ENCODE measurements around the gene PGBD5.

PGBD5 gene

GRCh38 chr1:230370109-230370508, 56.0 kb downstream of the PGBD5 start:
- no peak overlapping the region for H3K27ac ChIP-seq (ENCODE audit: low read depth, low read length)
- no peaks in the 10 kb centered on the region for H3K36me3 ChIP-seq (ENCODE audit: control insufficient read depth in 5 of 5, insufficient read depth in 5 of 5, low read length in 5 of 5)
- H3K27me3 ChIP-seq (ENCODE audit: control insufficient read depth in 5 of 5, insufficient read depth in 4 of 5, low read length in 5 of 5) = peaks cover 0 to 6% (median 0%) of the 10 kb centered on the region in 5 donors
- no peak overlapping the region for H3K9ac ChIP-seq (ENCODE audit: low read length in 5 of 5)
- H3K4me3 ChIP-seq (ENCODE audit: low read depth in 1 of 5, low read length in 5 of 5) = no peak overlapping the region
- H3K4me1 ChIP-seq (ENCODE audit: control insufficient read depth in 5 of 5, insufficient read depth in 5 of 5, low read length in 5 of 5) = peaks cover 0 to 14% (median 5%) of the 10 kb centered on the region in 5 donors
- peaks cover 0 to 3% (median 0%) of the 10 kb centered on the region in 5 donors for H3K9me3 ChIP-seq (ENCODE audit: control insufficient read depth in 5 of 5, low read length in 5 of 5)

DNA sequence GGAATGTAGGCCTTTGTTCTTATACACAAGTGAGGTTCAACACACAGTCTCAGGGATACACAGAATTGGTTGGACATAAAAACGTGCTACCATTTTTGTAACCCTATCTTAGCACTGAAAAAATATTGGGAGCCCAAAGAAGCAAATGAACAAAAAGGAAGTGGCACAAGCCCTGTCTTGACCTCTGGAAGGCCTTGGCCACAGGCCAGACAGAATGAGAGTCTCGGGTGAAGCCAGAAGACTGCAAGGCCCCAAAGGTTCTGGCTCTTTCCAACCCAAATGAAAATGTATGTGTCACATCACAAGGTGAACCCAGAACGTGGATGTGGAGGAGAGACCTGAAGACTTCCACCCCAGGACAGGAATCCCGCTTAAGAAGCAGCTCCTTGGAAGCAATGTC, 57.3 kb downstream of the PGBD5 start:
- Histone ChIP-seq H3K9me3 (ENCODE audit: control insufficient read depth in 5 of 5, low read length in 5 of 5) (peaks cover 0 to 3% (median 0%) of the 10 kb centered on the region in 5 donors), H3K4me1 (ENCODE audit: control insufficient read depth in 5 of 5, insufficient read depth in 5 of 5, low read length in 5 of 5) (peaks cover 0 to 14% (median 5%) of the 10 kb centered on the region in 5 donors), H3K27ac (ENCODE audit: low read depth, low read length) (no peak overlapping the region), H3K9ac (ENCODE audit: low read length in 5 of 5) (no peak overlapping the region), H3K36me3 (ENCODE audit: control insufficient read depth in 5 of 5, insufficient read depth in 5 of 5, low read length in 5 of 5) (no peaks in the 10 kb centered on the region), H3K27me3 (ENCODE audit: control insufficient read depth in 5 of 5, insufficient read depth in 4 of 5, low read length in 5 of 5) (peaks cover 0 to 6% (median 0%) of the 10 kb centered on the region in 5 donors), H3K4me3 (ENCODE audit: low read depth in 1 of 5, low read length in 5 of 5) (no peak overlapping the region)

DNA sequence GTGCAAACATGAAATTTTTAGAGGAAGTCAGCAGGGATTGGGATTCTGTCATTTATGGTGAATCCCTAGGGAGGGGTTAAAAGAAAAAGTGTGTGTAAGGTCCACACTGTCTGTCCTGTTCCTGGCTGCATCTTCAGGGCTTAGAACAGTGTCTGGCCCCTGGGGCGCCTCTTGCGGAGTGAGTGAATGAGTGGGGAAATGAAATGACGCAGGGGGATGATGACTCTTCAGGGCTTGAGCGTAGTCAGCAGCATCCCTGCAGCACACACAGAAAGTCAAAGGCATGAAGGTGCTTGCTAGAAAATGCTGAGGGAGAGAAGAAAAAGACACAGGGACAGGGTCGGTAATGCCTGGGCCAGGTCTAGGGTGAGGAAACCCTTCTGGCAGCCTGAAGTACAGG, 57.8 kb downstream of the PGBD5 start:
- Histone ChIP-seq H3K4me1 (ENCODE audit: control insufficient read depth in 5 of 5, insufficient read depth in 5 of 5, low read length in 5 of 5) (peaks cover 0 to 14% (median 5%) of the 10 kb centered on the region in 5 donors), H3K27me3 (ENCODE audit: control insufficient read depth in 5 of 5, insufficient read depth in 4 of 5, low read length in 5 of 5) (peaks cover 0 to 6% (median 0%) of the 10 kb centered on the region in 5 donors), H3K36me3 (ENCODE audit: control insufficient read depth in 5 of 5, insufficient read depth in 5 of 5, low read length in 5 of 5) (no peaks in the 10 kb centered on the region), H3K27ac (ENCODE audit: low read depth, low read length) (no peak overlapping the region), H3K9me3 (ENCODE audit: control insufficient read depth in 5 of 5, low read length in 5 of 5) (peaks cover 0 to 3% (median 0%) of the 10 kb centered on the region in 5 donors), H3K4me3 (ENCODE audit: low read depth in 1 of 5, low read length in 5 of 5) (no peak overlapping the region), H3K9ac (ENCODE audit: low read length in 5 of 5) (no peak overlapping the region)

GRCh38 chr1:230366504-230366915, 59.6 kb downstream of the PGBD5 start:
- Histone ChIP-seq H3K9ac (ENCODE audit: low read length in 5 of 5) (no peak overlapping the region), H3K36me3 (ENCODE audit: control insufficient read depth in 5 of 5, insufficient read depth in 5 of 5, low read length in 5 of 5) (no peaks in the 10 kb centered on the region), H3K4me1 (ENCODE audit: control insufficient read depth in 5 of 5, insufficient read depth in 5 of 5, low read length in 5 of 5) (peaks cover 0 to 14% (median 5%) of the 10 kb centered on the region in 5 donors), H3K27ac (ENCODE audit: low read depth, low read length) (no peak overlapping the region), H3K27me3 (ENCODE audit: control insufficient read depth in 5 of 5, insufficient read depth in 4 of 5, low read length in 5 of 5) (peaks cover 0 to 4% (median 0%) of the 10 kb centered on the region in 5 donors), H3K4me3 (ENCODE audit: low read depth in 1 of 5, low read length in 5 of 5) (no peak overlapping the region), H3K9me3 (ENCODE audit: control insufficient read depth in 5 of 5, low read length in 5 of 5) (peaks cover 0 to 3% (median 0%) of the 10 kb centered on the region in 5 donors)

DNA sequence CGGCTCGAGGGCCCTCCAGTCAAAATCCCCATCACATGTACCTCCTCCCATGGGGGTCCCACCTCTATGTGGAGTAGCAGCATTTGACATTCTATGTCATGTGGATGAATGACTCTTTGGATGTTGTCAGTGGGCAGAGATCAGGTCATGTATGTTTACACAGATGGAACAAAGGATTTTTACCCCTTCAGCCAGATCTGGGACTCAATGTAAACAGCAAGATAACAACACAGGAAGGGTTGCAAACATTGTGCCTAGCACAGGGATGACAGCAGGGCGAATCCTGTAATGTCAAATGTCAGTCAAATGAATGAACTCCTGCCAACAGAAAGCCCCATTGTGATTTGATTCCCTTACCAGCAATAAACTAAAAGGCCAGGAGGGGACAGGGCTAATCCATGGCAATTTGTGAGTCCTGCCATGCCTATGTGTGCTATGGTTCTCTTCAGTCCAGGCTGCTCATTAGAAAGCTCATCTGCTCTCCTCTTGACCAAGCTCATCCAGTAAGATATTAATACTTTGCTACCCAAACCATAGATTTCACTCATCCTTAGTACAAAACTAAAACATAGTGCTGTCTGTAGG, 60.3 kb downstream of the PGBD5 start:
- Histone ChIP-seq H3K9me3 (ENCODE audit: control insufficient read depth in 5 of 5, low read length in 5 of 5) (peaks cover 0 to 5% (median 0%) of the 10 kb centered on the region in 5 donors), H3K4me1 (ENCODE audit: control insufficient read depth in 5 of 5, insufficient read depth in 5 of 5, low read length in 5 of 5) (peaks cover 0 to 14% (median 5%) of the 10 kb centered on the region in 5 donors), H3K27ac (ENCODE audit: low read depth, low read length) (no peak overlapping the region), H3K9ac (ENCODE audit: low read length in 5 of 5) (no peak overlapping the region), H3K4me3 (ENCODE audit: low read depth in 1 of 5, low read length in 5 of 5) (no peak overlapping the region), H3K27me3 (ENCODE audit: control insufficient read depth in 5 of 5, insufficient read depth in 4 of 5, low read length in 5 of 5) (peaks cover 0 to 4% (median 0%) of the 10 kb centered on the region in 5 donors), H3K36me3 (ENCODE audit: control insufficient read depth in 5 of 5, insufficient read depth in 5 of 5, low read length in 5 of 5) (no peaks in the 10 kb centered on the region)

DNA sequence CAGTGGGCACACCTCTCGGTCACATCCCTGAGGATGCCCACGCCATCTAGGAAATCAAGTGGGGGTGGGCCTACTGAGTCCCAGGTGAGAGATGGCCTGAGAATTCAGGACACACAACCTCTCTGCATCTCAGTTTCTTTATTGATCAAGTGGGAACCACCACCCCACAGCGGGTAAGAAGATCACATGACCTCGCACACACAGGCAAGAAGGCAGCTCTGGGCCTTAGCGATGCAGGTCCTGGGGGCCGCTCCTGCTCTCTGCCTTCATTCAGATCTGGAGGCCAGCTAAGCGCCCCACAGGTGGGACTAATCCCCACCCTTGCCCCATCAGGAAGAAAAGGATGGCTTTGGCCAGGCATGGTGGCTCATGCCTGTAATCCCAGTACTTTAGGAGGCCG, 63.2 kb downstream of the PGBD5 start:
- Histone ChIP-seq H3K4me1 (ENCODE audit: control insufficient read depth in 5 of 5, insufficient read depth in 5 of 5, low read length in 5 of 5) (peaks cover 0 to 2% (median 0%) of the 10 kb centered on the region in 5 donors), H3K36me3 (ENCODE audit: control insufficient read depth in 5 of 5, insufficient read depth in 5 of 5, low read length in 5 of 5) (no peaks in the 10 kb centered on the region), H3K27ac (ENCODE audit: low read depth, low read length) (no peak overlapping the region), H3K9me3 (ENCODE audit: control insufficient read depth in 5 of 5, low read length in 5 of 5) (peaks cover 0 to 2% (median 0%) of the 10 kb centered on the region in 5 donors), H3K4me3 (ENCODE audit: low read depth in 1 of 5, low read length in 5 of 5) (no peak overlapping the region), H3K27me3 (ENCODE audit: control insufficient read depth in 5 of 5, insufficient read depth in 4 of 5, low read length in 5 of 5) (peaks cover 0 to 4% (median 0%) of the 10 kb centered on the region in 5 donors), H3K9ac (ENCODE audit: low read length in 5 of 5) (no peak overlapping the region)

GRCh38 chr1:230361941-230362340, 64.2 kb downstream of the PGBD5 start:
- no peak overlapping the region for H3K9ac ChIP-seq (ENCODE audit: low read length in 5 of 5)
- H3K4me1 ChIP-seq (ENCODE audit: control insufficient read depth in 5 of 5, insufficient read depth in 5 of 5, low read length in 5 of 5) = no peaks in the 10 kb centered on the region
- H3K4me3 ChIP-seq (ENCODE audit: low read depth in 1 of 5, low read length in 5 of 5) = no peak overlapping the region
- H3K27ac ChIP-seq (ENCODE audit: low read depth, low read length) = no peak overlapping the region
- peaks cover 0 to 2% (median 0%) of the 10 kb centered on the region in 5 donors for H3K9me3 ChIP-seq (ENCODE audit: control insufficient read depth in 5 of 5, low read length in 5 of 5)
- H3K36me3 ChIP-seq (ENCODE audit: control insufficient read depth in 5 of 5, insufficient read depth in 5 of 5, low read length in 5 of 5) = no peaks in the 10 kb centered on the region
- H3K27me3 ChIP-seq (ENCODE audit: control insufficient read depth in 5 of 5, insufficient read depth in 4 of 5, low read length in 5 of 5) = peaks cover 0 to 4% (median 0%) of the 10 kb centered on the region in 5 donors

GRCh38 chr1:230359992-230360668, 66.0 kb downstream of the PGBD5 start:
- Histone ChIP-seq H3K36me3 (ENCODE audit: control insufficient read depth in 5 of 5, insufficient read depth in 5 of 5, low read length in 5 of 5) (no peaks in the 10 kb centered on the region), H3K27me3 (ENCODE audit: control insufficient read depth in 5 of 5, insufficient read depth in 4 of 5, low read length in 5 of 5) (peaks cover 0 to 4% (median 0%) of the 10 kb centered on the region in 5 donors), H3K9ac (ENCODE audit: low read length in 5 of 5) (no peak overlapping the region), H3K4me3 (ENCODE audit: low read depth in 1 of 5, low read length in 5 of 5) (no peak overlapping the region), H3K9me3 (ENCODE audit: control insufficient read depth in 5 of 5, low read length in 5 of 5) (peaks cover 0 to 2% (median 0%) of the 10 kb centered on the region in 5 donors), H3K27ac (ENCODE audit: low read depth, low read length) (no peak overlapping the region), H3K4me1 (ENCODE audit: control insufficient read depth in 5 of 5, insufficient read depth in 5 of 5, low read length in 5 of 5) (no peaks in the 10 kb centered on the region)

DNA sequence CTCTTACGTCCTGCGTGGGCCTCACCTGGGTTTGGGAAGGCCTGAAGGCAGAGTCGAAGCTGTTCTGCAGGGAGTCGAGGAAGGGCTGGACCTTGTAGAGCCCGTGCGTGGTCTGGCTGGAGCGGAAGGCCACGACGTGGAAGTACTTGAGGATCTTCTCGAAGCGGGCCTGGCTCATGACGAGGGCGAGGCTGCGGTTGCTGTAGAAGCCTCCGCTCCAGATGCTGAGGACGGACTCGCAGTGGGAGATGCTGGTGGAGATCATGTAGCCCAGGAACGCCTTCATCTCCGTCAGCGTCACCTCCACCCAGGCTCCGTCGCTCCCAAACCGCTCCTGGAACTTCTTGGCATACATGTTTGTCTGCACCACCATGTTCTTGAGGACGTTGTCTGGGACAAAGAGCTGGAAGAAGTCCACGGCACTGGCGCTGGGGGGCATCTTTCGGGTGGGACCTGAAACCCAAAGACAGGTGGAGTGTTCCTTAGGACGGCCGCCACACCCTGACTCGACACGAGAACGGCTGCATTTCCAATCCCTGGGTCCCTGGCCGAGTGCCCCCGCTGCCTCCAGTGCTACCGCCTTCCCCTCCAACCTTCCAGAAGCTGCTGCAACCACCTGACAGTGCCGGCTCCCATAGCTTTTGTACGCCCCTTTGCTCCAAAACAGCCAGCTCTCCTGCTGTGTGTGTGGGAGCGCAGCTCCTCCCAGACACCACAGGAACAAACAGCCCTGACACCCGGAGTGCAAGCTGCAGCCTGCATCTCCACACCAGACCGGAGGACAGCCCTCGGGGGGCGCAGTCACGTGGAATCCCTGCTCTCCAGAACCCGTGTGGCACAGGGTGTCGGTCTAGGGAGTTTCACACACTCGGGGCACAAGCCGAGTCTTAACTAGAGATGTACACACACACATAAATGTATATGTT, 69.0 kb downstream of the PGBD5 start:
- Histone ChIP-seq H3K36me3 (ENCODE audit: control insufficient read depth in 5 of 5, insufficient read depth in 5 of 5, low read length in 5 of 5) (no peaks in the 10 kb centered on the region), H3K27ac (ENCODE audit: low read depth, low read length) (no peak overlapping the region), H3K4me1 (ENCODE audit: control insufficient read depth in 5 of 5, insufficient read depth in 5 of 5, low read length in 5 of 5) (peaks cover 0 to 3% (median 0%) of the 10 kb centered on the region in 5 donors), H3K4me3 (ENCODE audit: low read depth in 1 of 5, low read length in 5 of 5) (no peak overlapping the region), H3K9ac (ENCODE audit: low read length in 5 of 5) (no peak overlapping the region), H3K27me3 (ENCODE audit: control insufficient read depth in 5 of 5, insufficient read depth in 4 of 5, low read length in 5 of 5) (peaks cover 0 to 3% (median 0%) of the 10 kb centered on the region in 5 donors), H3K9me3 (ENCODE audit: control insufficient read depth in 5 of 5, low read length in 5 of 5) (peaks cover 0 to 2% (median 0%) of the 10 kb centered on the region in 5 donors)

All from subcutaneous abdominal adipose tissue (tissue), 5 donors.